Glomerular visceral epithelial cell (primary cell): ENCODE data around the gene SH2D4B.
A peak's percentile ranks its signal among the peaks of the same experiment; 100 is the strongest.
"Not testable (repeated sequence)": the region's sequence is repeated elsewhere in the genome, so short reads cannot be mapped to it uniquely, and the experiment has no call there.

Experiments
- DNase-seq: peaks from one replicate; pipeline ENCODE4 v3.0.0-alpha.2; 2016; ENCODE audit errors: extremely low spot score

Gene SH2D4B

GRCh38 chr10:80524190-80524909 lies 13.4 kb upstream of the SH2D4B start:
- no peak for DNase-seq

GRCh38 chr10:80526218-80526617 lies 11.5 kb upstream of the SH2D4B start:
- DNase-seq, result no peak

- DNase-seq, result no peak
Measured at GRCh38 chr10:80526742-80527141, 11.0 kb upstream of the SH2D4B start.

- DNase-seq, result no peak
Measured at GRCh38 chr10:80528185-80528700, 9.5 kb upstream of the SH2D4B start.

- no peak for DNase-seq
Measured at GRCh38 chr10:80528901-80529300, 8.8 kb upstream of the SH2D4B start.

GRCh38 chr10:80529604-80530003 lies 8.1 kb upstream of the SH2D4B start:
- DNase-seq, result no peak

- peak; percentile 61 for DNase-seq
Measured at GRCh38 chr10:80530251-80530650, 7.5 kb upstream of the SH2D4B start.

GRCh38 chr10:80530816-80531215 lies 6.9 kb upstream of the SH2D4B start:
- DNase-seq, result no peak

- DNase-seq, result no peak
Measured at GRCh38 chr10:80532571-80532970, 5.1 kb upstream of the SH2D4B start.

- DNase-seq, result not testable (repeated sequence)
Measured at GRCh38 chr10:80534059-80534458, 3.6 kb upstream of the SH2D4B start.

- not testable (repeated sequence) for DNase-seq
Measured at GRCh38 chr10:80534646-80535045, 3.1 kb upstream of the SH2D4B start.

- peak; percentile 38 for DNase-seq
Measured at GRCh38 chr10:80535671-80536360, 1.9 kb upstream of the SH2D4B start.

GRCh38 chr10:80536361-80536835 lies 1.3 kb upstream of the SH2D4B start:
- no peak for DNase-seq

GRCh38 chr10:80537086-80537735 lies 491 bp upstream of the SH2D4B start:
- no peak for DNase-seq

GRCh38 chr10:80538481-80539185 lies 931 bp downstream of the SH2D4B start:
- no peak for DNase-seq

- no peak for DNase-seq
Measured at GRCh38 chr10:80539421-80540031, 1.8 kb downstream of the SH2D4B start.

- DNase-seq, result no peak
Measured at GRCh38 chr10:80540136-80540535, 2.4 kb downstream of the SH2D4B start.

- no peak for DNase-seq
Measured at GRCh38 chr10:80540618-80540980, 2.9 kb downstream of the SH2D4B start.

GRCh38 chr10:80540981-80541750 lies 3.5 kb downstream of the SH2D4B start:
- DNase-seq, result no peak

- DNase-seq, result peak; percentile 38
Measured at GRCh38 chr10:80542053-80542452, 4.4 kb downstream of the SH2D4B start.
